Duodenal mucosa (tissue), 2 donors: ENCODE data around the gene WDR12.
"Not testable (repeated sequence)": the region's sequence is repeated elsewhere in the genome, so short reads cannot be mapped to it uniquely, and the experiment has no call there.

Source experiments
- H3K27ac ChIP-seq: one replicate; pipeline ENCODE4 v1.7.0; 2013; ENCODE audit warnings: low read depth, low read length
- H3K27me3 ChIP-seq, 2 donors: one replicate each; pipeline ENCODE4 v1.7.0; 2013; ENCODE audit warnings: low read length in 2 of 2, control low read depth in 1 of 2; ENCODE audit not compliant: insufficient read depth in 2 of 2, control insufficient read depth in 1 of 2
- H3K36me3 ChIP-seq, 2 donors: one replicate each; pipeline ENCODE4 v1.7.0; 2013; ENCODE audit warnings: low read length in 2 of 2, control low read depth in 1 of 2; ENCODE audit not compliant: insufficient read depth in 2 of 2, control insufficient read depth in 1 of 2
- H3K4me1 ChIP-seq, 2 donors: one replicate each; pipeline ENCODE4 v1.7.0; 2013; ENCODE audit warnings: low read length in 2 of 2, control low read depth in 1 of 2; ENCODE audit not compliant: insufficient read depth in 2 of 2, control insufficient read depth in 1 of 2
- H3K4me3 ChIP-seq, 2 donors: one replicate each; pipeline ENCODE4 v1.7.0; 2013; ENCODE audit warnings: low read length in 2 of 2, low read depth in 1 of 2
- H3K9ac ChIP-seq, 2 donors: one replicate each; pipeline ENCODE4 v1.7.0; 2013; ENCODE audit warnings: low read length in 2 of 2, low read depth in 1 of 2
- H3K9me3 ChIP-seq, 2 donors: one replicate each; pipeline ENCODE4 v1.7.0; 2013; ENCODE audit warnings: low read length in 2 of 2, control low read depth in 1 of 2; ENCODE audit not compliant: control insufficient read depth in 1 of 2

WDR12 gene

DNA sequence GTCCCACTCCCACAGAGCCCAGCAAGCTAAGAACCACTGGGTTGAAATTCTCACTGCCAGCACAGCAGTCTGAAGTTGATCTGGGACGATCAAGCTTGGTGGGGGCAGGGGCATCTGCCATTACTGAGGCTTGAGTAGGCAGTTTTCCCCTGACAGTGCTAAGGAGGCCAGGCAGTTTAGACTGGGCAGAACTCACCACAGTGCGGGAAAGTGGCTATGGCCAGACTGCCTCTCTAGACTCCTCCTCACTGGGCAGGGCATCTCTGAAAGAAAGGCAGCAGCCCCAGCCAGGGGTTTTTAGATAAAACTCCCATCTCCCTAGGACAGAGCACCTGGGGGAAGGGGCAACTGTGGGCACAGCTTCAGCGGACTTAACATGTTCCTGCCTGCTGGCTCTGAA is 62.1 kb downstream of the WDR12 start:
- H3K4me1 ChIP-seq, H3K9ac ChIP-seq, H3K4me3 ChIP-seq, H3K27me3 ChIP-seq, H3K36me3 ChIP-seq, H3K9me3 ChIP-seq, H3K27ac ChIP-seq: not testable (repeated sequence)

DNA sequence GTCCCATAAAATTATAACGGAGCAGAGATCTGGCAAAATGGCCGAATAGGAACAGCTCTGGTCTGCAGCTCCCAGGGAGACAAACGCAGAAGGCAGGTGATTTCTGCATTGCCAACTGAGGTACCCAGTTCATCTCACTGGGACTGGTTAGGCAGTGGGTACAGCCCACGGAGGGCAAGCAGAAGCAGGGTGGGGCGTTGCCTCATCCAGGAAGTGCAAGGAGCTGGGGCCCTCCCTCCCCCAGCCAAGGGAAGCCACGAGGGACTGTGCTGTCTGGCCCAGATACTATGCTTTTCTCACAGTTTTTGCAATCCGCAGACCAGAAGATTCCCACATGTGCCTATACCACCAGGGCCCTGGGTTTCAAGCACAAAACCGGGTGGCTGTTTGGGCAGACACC is 62.7 kb downstream of the WDR12 start:
- H3K9me3 ChIP-seq: no peaks in the 10 kb centered on the region
- no peaks in the 10 kb centered on the region for H3K4me1 ChIP-seq
- H3K36me3 ChIP-seq: no peaks in the 10 kb centered on the region
- H3K27ac ChIP-seq: no peak overlapping the region
- H3K9ac ChIP-seq: no peak overlapping the region
- no peaks in the 10 kb centered on the region for H3K27me3 ChIP-seq
- H3K4me3 ChIP-seq: no peak overlapping the region

GRCh38 chr2:202847693-202848524 is 63.6 kb downstream of the WDR12 start:
- H3K4me1 ChIP-seq: no peaks in the 10 kb centered on the region
- no peaks in the 10 kb centered on the region for H3K36me3 ChIP-seq
- H3K27ac ChIP-seq: no peak overlapping the region
- H3K9ac ChIP-seq: no peak overlapping the region
- H3K27me3 ChIP-seq: no peaks in the 10 kb centered on the region
- no peak overlapping the region for H3K4me3 ChIP-seq
- peaks cover 0 to 2% of the 10 kb centered on the region in 2 donors for H3K9me3 ChIP-seq

DNA sequence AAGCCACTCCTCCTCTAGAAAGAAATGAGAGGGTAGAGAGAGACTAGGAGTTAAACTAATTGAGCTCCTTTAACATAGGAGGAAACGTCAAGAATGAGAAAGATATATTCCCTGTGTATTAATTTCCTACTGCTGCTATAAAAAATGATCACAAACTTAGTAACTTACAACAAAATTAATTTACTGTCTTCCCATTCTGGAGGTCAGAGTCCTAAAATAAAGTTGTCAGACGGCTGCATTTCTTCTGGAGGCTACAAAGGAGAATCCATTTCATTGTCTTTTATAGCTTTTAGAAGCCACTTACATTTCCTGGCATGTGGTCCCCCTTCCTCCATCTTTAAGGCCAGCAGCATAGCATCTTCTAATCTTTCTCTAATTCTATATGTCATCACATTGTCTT is 66.8 kb downstream of the WDR12 start:
- H3K9me3 ChIP-seq: peaks cover 0 to 2% of the 10 kb centered on the region in 2 donors
- H3K27me3 ChIP-seq: no peaks in the 10 kb centered on the region
- H3K9ac ChIP-seq: no peak overlapping the region
- H3K27ac ChIP-seq: no peak overlapping the region
- H3K36me3 ChIP-seq: no peaks in the 10 kb centered on the region
- H3K4me3 ChIP-seq: no peak overlapping the region
- H3K4me1 ChIP-seq: no peaks in the 10 kb centered on the region

GRCh38 chr2:202842690-202843089 is 68.8 kb downstream of the WDR12 start:
- H3K9ac ChIP-seq: no peak overlapping the region
- H3K27me3 ChIP-seq: no peaks in the 10 kb centered on the region
- H3K36me3 ChIP-seq: no peaks in the 10 kb centered on the region
- peaks cover 0 to 2% of the 10 kb centered on the region in 2 donors for H3K9me3 ChIP-seq
- H3K4me1 ChIP-seq: no peaks in the 10 kb centered on the region
- no peak overlapping the region for H3K27ac ChIP-seq
- no peak overlapping the region for H3K4me3 ChIP-seq

DNA sequence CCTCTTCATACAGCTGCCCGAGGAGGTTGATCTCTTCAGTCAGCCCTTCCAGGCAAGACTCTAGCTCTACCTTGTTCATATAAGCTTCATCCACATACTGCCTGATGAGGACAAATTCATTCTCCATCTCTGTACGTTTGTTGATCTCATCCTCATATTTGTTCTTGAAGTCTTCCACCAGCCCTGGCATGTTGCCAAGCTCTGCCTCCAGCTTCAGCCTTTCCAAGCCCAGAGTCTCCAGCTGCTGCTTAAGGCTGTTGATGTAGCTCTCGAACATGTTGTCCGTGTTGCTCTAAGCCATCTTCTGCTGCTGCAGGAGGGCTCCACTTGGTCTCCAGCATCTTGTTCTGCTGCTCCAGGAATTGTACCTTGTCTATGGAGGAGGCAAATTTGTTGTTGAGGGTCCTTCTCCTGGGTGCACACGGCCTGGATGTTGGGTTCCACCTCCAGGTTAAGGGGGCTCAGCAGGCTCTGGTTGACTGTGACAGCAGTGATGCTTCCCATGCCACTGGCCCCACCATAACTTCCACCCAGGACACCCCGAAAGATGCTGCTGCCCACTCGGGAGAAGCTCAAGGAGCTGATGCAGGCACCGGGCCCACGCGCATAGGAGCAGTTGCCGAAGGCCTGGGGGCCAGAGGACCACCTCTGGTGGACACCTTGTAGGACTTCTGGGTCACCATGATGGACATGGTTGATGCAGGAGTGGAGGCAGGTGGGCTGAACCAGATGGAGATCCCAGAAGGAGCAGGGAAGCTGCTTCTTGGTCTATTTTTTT is 70.2 kb downstream of the WDR12 start:
- Histone ChIP-seq H3K27ac (no peak overlapping the region), H3K4me1 (no peaks in the 10 kb centered on the region), H3K36me3 (no peaks in the 10 kb centered on the region), H3K4me3 (no peak overlapping the region), H3K9ac (no peak overlapping the region), H3K9me3 (peaks cover 0 to 2% of the 10 kb centered on the region in 2 donors), H3K27me3 (no peaks in the 10 kb centered on the region)

- Histone ChIP-seq H3K36me3 (no peaks in the 10 kb centered on the region), H3K4me1 (peaks cover 3 to 4% of the 10 kb centered on the region in 2 donors), H3K9ac (no peak overlapping the region), H3K9me3 (no peaks in the 10 kb centered on the region), H3K27ac (no peak overlapping the region), H3K27me3 (no peaks in the 10 kb centered on the region), H3K4me3 (peak overlapping the region in 1 of 2 donors; percentile 6)
These were observed 79.9 kb downstream of the WDR12 start for GRCh38 chr2:202831242-202832220.

- Histone ChIP-seq H3K4me3 (no peak overlapping the region), H3K27me3 (no peaks in the 10 kb centered on the region), H3K9ac (no peak overlapping the region), H3K9me3 (no peaks in the 10 kb centered on the region), H3K27ac (no peak overlapping the region), H3K4me1 (no peaks in the 10 kb centered on the region), H3K36me3 (no peaks in the 10 kb centered on the region)
These were observed 86.6 kb downstream of the WDR12 start for GRCh38 chr2:202824901-202825300.
